ENCODE data around the gene NAALAD2.

DNA sequence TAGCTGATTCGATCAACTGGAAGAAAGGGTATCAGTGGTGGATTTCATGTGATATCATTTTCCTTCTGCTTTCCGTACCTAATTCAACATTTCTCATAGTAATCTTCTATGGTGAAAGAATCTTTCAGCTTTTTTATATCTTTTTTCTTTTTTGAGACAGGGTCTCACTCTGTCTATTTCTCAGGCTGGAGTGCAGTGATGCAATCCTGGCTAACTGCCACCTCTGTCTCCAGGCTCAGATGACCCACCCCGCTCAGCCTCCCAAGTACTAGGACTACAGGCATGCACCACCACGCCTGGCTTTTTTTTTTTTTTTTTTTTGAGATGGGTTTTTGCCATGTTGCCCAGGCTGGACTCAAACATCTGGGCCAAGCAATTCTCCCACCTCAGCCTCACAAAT lies 107.0 kb downstream of the NAALAD2 start:
- TF ChIP-seq, protein P1, sequence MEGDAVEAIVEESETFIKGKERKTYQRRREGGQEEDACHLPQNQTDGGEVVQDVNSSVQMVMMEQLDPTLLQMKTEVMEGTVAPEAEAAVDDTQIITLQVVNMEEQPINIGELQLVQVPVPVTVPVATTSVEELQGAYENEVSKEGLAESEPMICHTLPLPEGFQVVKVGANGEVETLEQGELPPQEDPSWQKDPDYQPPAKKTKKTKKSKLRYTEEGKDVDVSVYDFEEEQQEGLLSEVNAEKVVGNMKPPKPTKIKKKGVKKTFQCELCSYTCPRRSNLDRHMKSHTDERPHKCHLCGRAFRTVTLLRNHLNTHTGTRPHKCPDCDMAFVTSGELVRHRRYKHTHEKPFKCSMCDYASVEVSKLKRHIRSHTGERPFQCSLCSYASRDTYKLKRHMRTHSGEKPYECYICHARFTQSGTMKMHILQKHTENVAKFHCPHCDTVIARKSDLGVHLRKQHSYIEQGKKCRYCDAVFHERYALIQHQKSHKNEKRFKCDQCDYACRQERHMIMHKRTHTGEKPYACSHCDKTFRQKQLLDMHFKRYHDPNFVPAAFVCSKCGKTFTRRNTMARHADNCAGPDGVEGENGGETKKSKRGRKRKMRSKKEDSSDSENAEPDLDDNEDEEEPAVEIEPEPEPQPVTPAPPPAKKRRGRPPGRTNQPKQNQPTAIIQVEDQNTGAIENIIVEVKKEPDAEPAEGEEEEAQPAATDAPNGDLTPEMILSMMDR (IDR thresholded peaks at IDR 0.05) = no peak
- no peak for TF ChIP-seq CBX2 (IDR thresholded peaks at IDR 0.05; ENCODE audit: borderline replicate concordance, low read depth)
- TF ChIP-seq MYC (IDR thresholded peaks at IDR 0.05; ENCODE audit: borderline replicate concordance, low read length) = no peak
- no peak for TF ChIP-seq RAD21 (conservative IDR thresholded peaks at IDR 0.05 in 1 of 2, IDR thresholded peaks at IDR 0.05 in 1 of 2)
- TF ChIP-seq, protein P2, sequence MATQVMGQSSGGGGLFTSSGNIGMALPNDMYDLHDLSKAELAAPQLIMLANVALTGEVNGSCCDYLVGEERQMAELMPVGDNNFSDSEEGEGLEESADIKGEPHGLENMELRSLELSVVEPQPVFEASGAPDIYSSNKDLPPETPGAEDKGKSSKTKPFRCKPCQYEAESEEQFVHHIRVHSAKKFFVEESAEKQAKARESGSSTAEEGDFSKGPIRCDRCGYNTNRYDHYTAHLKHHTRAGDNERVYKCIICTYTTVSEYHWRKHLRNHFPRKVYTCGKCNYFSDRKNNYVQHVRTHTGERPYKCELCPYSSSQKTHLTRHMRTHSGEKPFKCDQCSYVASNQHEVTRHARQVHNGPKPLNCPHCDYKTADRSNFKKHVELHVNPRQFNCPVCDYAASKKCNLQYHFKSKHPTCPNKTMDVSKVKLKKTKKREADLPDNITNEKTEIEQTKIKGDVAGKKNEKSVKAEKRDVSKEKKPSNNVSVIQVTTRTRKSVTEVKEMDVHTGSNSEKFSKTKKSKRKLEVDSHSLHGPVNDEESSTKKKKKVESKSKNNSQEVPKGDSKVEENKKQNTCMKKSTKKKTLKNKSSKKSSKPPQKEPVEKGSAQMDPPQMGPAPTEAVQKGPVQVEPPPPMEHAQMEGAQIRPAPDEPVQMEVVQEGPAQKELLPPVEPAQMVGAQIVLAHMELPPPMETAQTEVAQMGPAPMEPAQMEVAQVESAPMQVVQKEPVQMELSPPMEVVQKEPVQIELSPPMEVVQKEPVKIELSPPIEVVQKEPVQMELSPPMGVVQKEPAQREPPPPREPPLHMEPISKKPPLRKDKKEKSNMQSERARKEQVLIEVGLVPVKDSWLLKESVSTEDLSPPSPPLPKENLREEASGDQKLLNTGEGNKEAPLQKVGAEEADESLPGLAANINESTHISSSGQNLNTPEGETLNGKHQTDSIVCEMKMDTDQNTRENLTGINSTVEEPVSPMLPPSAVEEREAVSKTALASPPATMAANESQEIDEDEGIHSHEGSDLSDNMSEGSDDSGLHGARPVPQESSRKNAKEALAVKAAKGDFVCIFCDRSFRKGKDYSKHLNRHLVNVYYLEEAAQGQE (IDR thresholded peaks at IDR 0.05) = no peak
- TF ChIP-seq BHLHE40 (IDR thresholded peaks at IDR 0.05; ENCODE audit: low read depth, low read length) = no peak
- TF ChIP-seq, protein P3, sequence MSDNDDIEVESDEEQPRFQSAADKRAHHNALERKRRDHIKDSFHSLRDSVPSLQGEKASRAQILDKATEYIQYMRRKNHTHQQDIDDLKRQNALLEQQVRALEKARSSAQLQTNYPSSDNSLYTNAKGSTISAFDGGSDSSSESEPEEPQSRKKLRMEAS (IDR thresholded peaks at IDR 0.05) = no peak
- TF ChIP-seq, protein P4, sequence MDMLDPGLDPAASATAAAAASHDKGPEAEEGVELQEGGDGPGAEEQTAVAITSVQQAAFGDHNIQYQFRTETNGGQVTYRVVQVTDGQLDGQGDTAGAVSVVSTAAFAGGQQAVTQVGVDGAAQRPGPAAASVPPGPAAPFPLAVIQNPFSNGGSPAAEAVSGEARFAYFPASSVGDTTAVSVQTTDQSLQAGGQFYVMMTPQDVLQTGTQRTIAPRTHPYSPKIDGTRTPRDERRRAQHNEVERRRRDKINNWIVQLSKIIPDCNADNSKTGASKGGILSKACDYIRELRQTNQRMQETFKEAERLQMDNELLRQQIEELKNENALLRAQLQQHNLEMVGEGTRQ (IDR thresholded peaks at IDR 0.05) = no peak

Data from A549 (cell line).